NCI-H2107 treated with DMSO at 0.1 percent for 48 hours (cell line): Measurements from ENCODE around the gene CFAP74.

ENCODE experiments used
- DNase-seq: peaks from one replicate; lab custom pipeline; 2025; ENCODE audit not compliant: unreplicated experiment; lab: John Stamatoyannopoulos, UW

Gene CFAP74

GRCh38 chr1:2041305-2041704 lies 37.7 kb upstream of the CFAP74 start:
- DNase-seq, result no peak

DNA sequence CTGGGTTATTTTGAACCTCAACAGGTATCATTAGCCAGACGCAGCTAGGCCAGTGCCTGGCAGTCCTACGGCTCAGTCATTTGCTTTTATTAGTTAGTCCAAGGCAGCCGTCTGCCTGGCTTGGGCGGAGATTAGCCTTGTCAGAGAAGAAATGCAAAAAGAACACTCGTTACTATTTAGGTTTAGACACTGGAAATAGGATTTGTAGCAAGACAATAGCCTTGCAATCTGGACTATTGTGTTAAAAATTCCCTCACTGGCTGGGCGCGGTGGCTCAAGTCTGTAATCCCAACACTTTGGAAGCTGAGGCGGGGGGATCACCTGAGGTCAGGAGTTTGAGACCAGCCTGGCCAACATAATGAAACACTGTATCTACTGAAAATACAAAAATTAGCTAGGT lies 35.7 kb upstream of the CFAP74 start:
- no peak for DNase-seq

DNA sequence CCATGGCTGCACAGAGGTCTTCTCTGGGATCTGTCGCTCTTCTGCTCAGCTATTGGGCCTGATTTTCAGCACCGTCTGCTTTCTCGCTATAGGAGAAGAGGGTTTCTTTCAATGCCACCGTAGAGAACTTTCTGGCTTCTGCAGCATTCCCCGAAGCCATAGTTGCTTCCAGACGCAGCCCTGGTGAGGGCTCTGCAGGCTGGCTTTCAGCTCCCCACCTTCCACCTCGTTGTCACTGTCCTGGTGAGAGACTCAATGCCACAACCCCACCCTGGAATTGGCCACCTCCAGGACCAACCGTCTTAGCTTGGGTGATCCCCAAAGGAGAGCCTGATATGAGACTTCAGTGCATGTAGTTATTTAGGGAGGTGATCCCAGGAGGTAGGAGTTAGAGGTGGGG lies 34.6 kb upstream of the CFAP74 start:
- DNase-seq, result no peak

- no peak for DNase-seq
Measured at GRCh38 chr1:2037314-2037979, 33.9 kb upstream of the CFAP74 start.

GRCh38 chr1:2036287-2036686 lies 32.7 kb upstream of the CFAP74 start:
- no peak for DNase-seq

DNA sequence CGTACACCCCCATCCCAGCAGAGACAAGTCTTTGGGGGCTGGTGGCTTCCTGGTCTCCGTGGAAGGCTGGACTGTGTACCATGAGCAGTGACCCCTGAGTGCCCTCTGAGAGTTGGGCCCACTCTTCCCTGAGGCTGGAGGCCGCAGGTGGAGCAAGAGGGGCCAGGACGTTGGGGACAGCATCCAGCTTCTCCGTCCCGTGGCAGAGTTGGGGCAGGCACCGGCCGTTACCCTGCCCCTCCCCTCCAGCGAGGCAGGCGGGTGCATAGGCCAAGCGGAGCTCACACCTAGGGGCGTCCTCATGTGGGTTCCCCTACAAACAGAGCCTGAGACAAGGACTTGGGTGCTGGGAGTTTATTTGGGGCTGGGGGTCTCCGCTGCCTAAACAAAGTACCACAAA lies 29.6 kb upstream of the CFAP74 start:
- DNase-seq, result no peak

- DNase-seq, result no peak
Measured at GRCh38 chr1:2032737-2033136, 29.2 kb upstream of the CFAP74 start.

GRCh38 chr1:2031546-2032540 lies 28.3 kb upstream of the CFAP74 start:
- DNase-seq, result no peak

GRCh38 chr1:2030076-2030871 lies 26.7 kb upstream of the CFAP74 start:
- DNase-seq, result no peak

- DNase-seq, result no peak
Measured at GRCh38 chr1:2029561-2029960, 26.0 kb upstream of the CFAP74 start.

DNA sequence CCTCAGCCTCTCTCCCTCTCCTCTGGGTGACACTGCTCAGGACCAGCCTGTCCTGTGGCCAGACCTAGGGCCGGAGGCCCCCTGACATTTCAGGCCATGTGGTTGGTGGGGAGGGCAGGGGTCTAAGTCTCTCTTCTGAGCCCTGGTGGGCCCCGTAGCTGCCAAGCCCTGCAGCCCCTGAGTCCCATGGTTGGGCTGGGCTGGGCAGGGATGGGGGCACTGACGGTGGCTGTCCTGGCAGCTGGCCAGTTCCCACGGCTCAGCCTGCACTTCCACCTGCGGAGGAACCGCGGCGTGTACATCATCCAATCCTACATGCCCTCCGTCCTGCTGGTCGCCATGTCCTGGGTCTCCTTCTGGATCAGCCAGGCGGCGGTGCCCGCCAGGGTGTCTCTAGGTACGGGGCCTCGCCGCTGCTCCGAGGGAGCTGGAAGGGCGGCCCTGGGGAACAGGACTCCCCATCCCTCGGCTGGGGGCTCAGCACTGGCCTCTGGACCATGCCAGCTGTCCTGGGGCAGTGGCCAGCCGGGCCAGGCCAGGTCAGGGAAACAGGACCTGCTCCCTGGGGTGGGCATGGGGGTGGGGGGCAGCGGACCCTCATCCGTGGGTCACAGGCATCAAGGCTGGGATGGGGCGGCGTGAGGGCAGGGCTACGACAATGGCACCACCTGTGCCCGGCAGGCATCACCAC lies 25.4 kb upstream of the CFAP74 start:
- no peak for DNase-seq

- DNase-seq, result no peak
Measured at GRCh38 chr1:2027961-2028583, 24.5 kb upstream of the CFAP74 start.

GRCh38 chr1:2025491-2025981 lies 21.9 kb upstream of the CFAP74 start:
- DNase-seq, result no peak

DNA sequence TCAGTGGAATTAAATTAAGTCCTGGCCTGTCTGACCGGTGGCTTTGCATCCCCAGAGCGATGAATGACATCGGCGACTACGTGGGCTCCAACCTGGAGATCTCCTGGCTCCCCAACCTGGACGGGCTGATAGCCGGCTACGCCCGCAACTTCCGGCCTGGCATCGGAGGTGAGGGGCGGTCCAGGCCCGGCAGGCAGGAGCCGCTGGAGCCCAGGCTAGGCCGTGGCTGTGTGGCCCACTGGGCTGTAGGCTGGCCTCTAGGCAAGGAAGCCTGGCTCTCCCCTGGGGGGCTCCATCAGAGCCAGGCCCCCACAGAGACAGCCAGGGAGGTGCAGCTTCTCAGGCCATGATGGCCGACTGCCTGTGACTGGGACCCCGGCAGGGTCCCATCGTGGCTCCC lies 21.3 kb upstream of the CFAP74 start:
- no peak for DNase-seq

DNA sequence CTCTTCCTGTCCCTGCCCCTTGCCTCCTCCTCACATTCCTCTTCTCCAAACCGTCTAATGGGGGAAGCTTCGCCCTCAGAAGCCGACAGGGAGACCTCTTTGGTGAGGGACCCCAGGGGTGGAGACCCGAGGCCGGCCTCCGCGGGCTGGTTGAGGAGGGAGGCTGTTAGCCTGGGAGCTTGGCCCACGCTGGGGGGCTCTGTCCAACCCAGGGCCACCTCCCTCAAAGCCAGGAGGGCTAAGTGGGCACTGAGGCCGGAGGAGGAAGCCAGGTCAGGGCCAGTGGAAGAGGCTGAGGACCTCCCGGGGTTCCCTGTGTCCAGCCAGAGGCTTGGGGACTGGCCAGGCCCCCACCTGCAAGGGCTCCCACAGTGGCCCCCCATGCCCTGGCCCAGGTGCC lies 20.9 kb upstream of the CFAP74 start:
- no peak for DNase-seq

- no peak for DNase-seq
Measured at GRCh38 chr1:2023187-2023586, 19.6 kb upstream of the CFAP74 start.

GRCh38 chr1:2022063-2022770 lies 18.6 kb upstream of the CFAP74 start:
- no peak for DNase-seq

DNA sequence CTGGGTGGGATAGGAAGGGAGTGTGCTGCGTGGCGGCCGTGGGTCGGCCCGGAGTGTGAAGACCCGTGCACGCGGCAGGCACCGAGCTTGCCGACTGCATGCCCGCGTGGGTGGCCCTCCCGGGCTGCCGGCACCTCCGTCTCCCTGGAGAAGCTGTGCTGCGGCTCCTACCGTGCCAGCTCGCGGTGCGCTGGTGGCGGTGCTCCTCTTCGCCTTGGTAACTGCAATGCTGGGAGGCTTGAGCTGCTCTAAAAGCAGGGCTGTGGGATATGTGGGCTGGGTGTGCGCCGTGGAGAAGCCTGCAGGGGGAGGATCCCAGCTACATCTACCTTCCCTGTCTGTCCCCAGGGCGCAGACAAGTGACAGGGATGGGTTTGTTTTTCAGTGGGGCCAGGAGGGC lies 18.0 kb upstream of the CFAP74 start:
- no peak for DNase-seq

DNA sequence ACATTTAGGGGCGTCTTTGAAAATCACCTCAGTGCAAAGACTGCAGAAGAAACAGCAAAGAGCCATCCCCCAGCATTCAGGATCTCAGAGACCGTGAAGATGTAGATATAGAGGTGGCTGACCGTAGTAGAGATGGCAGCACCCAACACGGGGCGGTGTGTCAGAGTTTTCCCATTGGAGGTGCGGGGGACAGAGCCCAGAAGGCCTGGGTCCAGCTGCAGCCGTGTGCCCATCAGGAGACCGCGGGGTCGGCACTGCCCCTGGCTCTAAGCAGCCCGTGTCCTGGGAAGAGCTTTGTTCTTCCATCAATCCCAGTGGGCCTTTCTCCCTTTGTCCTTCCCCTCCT lies 16.7 kb upstream of the CFAP74 start:
- DNase-seq, result no peak
